Left cardiac atrium (tissue), 4 donors: ENCODE measurements around the gene GALNT9. TPM values are rescaled to one million over a fixed set of nuclear protein-coding genes. Genes with fewer than 3 reads are reported as not detected.

Experiments used
- ATAC-seq, 2 donors: fragments of 200-7000 bp; cut with Tn5 transposase; one replicate each; pipeline ENCODE4 v1.9.1; 2020; ENCODE audit warnings: mild to moderate bottlenecking in 2 of 2, moderate library complexity in 2 of 2
- DNase-seq: peaks from one replicate; pipeline ENCODE4 v3.0.0-alpha.2; 2020
- intact Hi-C, 2 donors: fragments of 100-400 bp; cut with DNase I; formaldehyde crosslinking; loops; one replicate each; pipeline versions ENCODE4 v1.14.1 to v1.15.1; 2022 to 2023
- total RNA-seq, 2 donors: library from RNA; stranded (reverse); fragmentation: NEBNext Ultra II Directional; extraction: Animal tissue kit (Norgen Biotek cat#: 25700); gene quantifications; one replicate each; pipeline ENCODE4 v1.2.1, GENCODE V29; 2021
- donor health status: DM: no; HTN: yes; CAD: no.
- donor health status: DM: no; HTN: yes; CAD: no; lungs with severe emphysema.
- donor health status: DM: yes; HTN: yes; CAD: no.
- donor health status: Dilated cardiomyopathy.

GALNT9 gene
- total RNA-seq, 2 donors from 2014 or later: 2.6 to 2.7 TPM

DNA sequence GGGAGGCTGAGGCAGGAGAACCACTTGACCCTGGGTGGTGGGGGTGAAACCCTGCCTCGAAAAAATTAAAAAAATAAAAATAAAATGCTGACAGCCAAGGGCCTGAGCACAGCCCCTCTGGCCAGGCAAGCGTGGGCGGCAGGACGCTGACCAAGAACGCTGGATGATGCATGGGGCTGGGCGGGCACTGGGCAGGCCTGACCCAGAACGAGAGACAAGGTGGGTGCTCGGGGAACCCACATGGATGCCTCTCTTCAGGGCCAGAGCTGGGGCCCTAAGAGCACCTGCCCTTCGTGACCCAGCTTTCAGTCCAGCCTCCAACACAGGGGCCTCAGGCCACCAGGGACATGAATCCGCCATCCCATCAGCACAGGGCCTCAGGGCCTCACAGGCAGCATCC is 11.3 kb downstream of the GALNT9 start:
- intact Hi-C loops: no loop called here
- peak; percentile 11 for DNase-seq
- ATAC-seq: no peak

DNA sequence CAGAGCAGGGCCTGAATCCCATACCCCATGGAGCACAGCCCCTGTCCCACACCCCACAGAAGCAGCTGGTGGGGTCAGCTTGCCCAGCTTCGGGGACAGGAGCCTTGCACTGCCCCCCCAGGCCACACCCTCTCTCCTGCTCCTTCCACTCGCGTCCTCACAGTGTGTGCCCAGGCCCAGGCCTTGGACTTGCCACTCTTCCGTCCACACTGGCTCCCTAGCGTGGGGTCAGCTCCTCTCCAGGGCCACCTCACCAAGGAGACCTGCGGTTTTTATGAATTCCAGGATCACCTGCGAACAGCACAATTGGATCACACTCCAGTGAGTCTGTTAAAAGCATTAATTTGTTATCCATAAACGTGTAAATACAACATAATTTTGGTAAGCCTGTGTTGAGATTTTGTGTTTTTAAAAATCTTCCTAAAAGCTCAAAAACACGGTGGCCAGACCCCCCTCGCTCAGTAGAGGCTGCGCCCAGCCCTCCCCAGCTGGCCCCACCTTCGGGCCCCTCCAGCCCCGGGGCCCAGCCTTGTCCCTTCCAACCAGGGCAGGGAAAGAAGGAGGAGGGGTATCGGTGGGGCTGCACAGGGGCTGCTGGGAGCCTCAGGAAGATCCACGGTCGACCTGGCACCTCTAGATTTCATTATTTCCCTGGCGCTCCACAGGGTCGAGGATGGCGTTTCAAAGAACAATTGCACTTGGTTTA is 12.0 kb downstream of the GALNT9 start:
- peak; percentile 13 for DNase-seq
- ATAC-seq: no peak
- intact Hi-C loops: no loop called here

DNA sequence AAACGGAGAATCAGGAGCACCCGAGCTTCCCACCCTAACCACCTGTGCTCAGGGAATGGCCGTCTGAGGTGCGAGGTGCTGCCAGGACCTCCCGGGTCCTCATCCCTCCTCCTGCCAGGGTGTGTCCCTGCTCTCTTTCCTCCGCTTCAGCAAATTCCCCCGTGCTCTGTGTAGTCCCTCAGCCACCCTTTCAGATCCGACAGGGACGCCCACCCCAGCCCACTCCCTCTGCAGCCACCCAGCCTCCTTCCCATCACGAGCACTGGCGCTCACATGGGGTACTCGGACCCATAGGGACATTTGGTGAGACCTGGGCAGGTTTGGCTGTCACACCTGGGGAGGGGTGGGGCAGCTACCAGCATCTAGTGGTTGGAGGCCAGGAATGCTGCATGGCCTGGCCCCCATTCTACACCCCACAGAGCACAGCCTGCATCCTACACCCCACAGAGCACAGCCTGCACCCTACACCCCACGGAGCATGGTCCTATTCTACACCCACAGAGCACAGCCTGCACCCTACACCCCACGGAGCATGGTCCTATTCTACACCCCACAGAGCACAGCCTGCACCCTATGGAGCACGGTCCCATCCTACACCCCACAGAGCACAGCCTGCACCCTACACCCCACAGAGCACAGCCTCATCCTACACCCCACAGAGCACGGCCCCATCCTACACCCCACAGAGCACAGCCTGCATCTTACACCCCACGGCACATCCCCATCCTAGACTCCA is 12.7 kb downstream of the GALNT9 start:
- intact Hi-C loops: no loop called here
- DNase-seq (peak; percentile 3), ATAC-seq (no peak)

- intact Hi-C loops: no loop called here
- peak; percentile 7 for DNase-seq
- no peak for ATAC-seq
These were observed 13.4 kb downstream of the GALNT9 start for GRCh38 chr12:132315951-132316350.

GRCh38 chr12:132315507-132315906 is 13.9 kb downstream of the GALNT9 start:
- intact Hi-C loops: no loop called here
- no peak for ATAC-seq
- peak; percentile 12 for DNase-seq

- intact Hi-C loops: no loop called here
- no peak for ATAC-seq
- DNase-seq: peak; percentile 2
These were observed 14.7 kb downstream of the GALNT9 start for GRCh38 chr12:132314516-132315233.

DNA sequence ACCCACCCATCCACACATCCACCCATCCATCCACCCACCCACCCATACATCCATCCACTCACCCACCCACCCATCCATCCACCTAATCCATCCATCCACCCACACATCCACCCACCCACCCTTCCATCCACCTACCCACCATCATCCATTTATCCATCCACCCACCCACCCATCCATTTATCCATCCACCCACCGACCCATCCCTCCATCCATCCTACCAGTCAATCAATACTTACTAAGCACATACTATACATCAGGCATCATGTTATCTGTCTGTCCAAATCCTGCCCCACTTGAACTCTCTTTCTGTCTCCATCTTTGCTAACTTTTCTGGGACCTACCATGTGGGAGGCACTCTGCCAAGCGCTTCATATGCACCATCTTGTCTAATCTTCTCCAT is 15.4 kb downstream of the GALNT9 start:
- intact Hi-C loops: no loop called here
- ATAC-seq: no peak

GRCh38 chr12:132313182-132313581 is 16.2 kb downstream of the GALNT9 start:
- intact Hi-C loops: no loop called here
- DNase-seq (no peak), ATAC-seq (no peak)

More for the DNA sequence above, 15.4 kb downstream of the GALNT9 start:
- no peak for DNase-seq

DNA sequence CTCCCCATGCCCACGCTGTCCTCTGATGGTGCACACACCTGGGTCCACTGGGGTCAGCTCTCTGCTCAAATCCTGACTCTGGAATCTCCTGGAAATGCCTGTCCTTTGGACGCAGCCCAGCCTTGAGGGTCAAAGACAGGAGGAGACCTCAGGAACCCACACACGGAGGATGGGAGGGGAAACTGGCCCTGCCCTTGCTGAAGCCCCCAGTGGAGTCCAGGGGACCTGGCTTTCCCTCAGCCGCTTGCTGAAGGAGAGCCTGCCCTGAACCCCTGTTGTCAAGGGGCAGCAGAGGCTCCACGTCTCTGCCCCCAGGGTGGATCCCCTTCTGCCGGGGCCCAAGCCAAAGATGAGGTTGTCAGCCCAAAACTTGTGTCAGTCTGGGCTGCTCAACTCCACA is 16.9 kb downstream of the GALNT9 start:
- DNase-seq (peak; percentile 6), ATAC-seq (no peak)
- intact Hi-C loops: no loop called here

DNA sequence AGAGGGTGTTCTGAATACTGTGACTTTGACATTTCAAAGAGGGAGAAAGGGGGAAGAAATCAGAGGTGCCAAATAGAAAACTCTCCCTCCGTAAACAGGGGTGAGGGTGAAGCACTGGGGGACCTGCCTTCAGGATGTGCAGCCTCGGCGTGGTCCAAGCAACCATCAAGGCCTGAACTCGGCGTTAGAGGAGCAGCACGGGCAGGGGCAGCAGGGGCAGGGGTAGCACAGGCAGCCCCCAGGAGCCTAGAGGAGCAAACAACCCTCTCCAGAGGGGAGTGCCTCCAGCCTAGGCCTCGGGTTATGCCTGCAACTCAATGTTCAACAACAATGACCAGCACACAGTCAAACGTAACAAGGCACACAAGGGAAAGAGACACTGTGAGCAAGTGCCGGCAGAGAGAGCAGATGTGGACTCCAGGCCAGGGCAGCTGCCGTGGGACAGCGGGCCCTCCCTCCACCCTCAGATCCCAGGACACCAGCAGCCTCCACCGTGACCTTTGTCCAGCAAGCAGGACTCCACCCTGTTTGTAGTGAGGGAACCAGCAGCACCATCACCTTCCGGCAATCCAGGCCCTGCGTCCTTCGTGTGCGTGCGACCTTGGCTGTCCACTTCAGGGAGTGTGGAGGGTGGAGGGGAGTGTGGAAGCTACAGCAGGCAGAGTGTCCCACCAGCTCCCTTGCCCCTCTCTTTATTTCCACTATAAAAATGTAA is 18.0 kb downstream of the GALNT9 start:
- intact Hi-C loops: no loop called here
- ATAC-seq (no peak), DNase-seq (no peak)

DNA sequence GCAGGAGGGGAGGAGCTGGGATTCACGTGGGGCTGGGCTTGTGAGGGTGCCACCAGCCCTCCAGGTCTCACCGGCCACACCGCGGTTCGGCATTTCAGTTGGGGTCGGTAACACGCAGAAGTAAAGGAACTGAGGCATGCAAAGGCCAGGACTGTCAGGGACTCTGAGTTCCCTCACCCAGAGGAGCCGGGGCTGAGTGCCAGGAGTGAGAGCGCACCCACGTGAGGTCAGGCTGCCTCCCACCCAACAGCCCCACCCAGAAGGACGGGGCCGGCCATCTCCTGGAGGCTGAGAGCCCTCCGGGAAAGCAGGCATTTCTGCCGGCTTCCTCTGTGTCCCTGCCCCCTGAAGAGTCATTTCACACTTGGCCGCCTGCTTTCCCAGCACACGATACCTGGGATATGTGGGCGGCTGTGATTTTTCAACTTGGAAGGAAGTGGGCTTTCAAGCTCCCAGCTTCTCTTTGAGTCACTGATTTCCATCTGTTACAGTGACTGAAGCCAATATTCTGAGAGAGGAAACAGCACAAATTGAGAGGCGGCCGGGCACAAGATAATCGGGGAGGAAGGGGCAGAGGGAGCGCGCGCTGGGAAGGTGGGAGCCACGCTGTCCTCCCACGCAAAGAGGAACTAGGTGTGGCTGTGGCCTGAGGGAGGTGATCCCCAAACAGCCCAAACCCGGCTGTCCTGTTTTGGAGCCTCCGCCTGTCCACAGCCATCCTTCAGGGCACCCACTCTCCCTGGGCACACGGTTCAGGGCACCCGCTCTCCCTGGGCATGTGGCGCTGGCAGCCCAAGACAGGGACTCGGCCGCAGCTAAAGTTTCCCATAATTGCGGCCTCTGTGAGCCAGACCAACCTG is 19.0 kb downstream of the GALNT9 start:
- intact Hi-C loops: no loop called here
- ATAC-seq (peak in 1 of 2 donors; percentile 46), DNase-seq (no peak)

DNA sequence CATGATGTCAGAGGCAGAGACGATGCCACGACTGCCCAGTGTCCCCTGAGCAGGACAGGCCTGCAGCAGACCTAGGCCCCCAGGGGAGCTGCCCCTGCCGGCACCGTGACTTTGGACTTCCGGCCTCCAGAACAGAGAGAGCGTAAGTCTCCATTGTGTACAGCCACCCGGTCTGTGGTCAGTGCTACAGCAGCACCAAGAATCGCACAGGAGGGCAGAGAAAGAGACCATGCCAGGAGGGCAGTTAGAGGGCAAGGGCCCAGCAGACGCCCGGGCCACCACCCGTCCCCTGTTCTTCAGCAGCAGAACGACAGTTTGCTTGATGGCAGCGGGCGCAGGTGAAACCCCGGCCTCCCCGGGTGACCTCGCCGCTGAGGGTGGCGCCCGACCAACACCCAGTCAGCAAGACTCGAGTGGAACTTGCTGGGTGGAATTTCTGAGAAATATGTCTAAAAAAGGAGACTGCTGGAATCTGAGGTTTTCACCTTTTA is 19.7 kb downstream of the GALNT9 start:
- ATAC-seq (no peak), DNase-seq (no peak)
- intact Hi-C loops: no loop called here

GRCh38 chr12:132308853-132309595 is 20.4 kb downstream of the GALNT9 start:
- ATAC-seq (no peak), DNase-seq (no peak)

GRCh38 chr12:132307976-132308852 is 21.2 kb downstream of the GALNT9 start:
- ATAC-seq (no peak), DNase-seq (peak; percentile 13)
- intact Hi-C loops: no loop called here

More at GRCh38 chr12:132308853-132309595, 20.4 kb downstream of the GALNT9 start:
- intact Hi-C loops: no loop called here

DNA sequence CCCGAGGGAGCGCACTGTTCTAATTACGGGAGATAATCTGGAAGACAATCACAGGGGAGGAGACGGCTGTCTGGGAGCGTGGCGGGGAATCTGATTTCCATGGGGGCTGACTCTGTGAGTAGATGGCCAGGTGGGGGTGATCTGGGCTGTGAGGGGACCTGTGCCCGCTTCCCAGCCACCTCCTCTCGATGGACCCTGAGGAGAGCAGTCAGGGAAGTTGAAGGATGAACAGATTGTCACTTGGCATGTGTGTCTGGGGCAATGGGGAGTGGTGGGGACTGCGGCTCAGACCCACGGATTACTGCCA is 22.6 kb downstream of the GALNT9 start:
- intact Hi-C loops: no loop called here
- DNase-seq (peak; percentile 7), ATAC-seq (no peak)

- intact Hi-C loops: no loop called here
- DNase-seq (peak; percentile 14), ATAC-seq (no peak)
These were observed 23.2 kb downstream of the GALNT9 start for GRCh38 chr12:132305991-132306884.
